Astrocyte of the cerebellum (primary cell): ENCODE results near the gene ADGRB3.
A peak's percentile ranks its signal among the peaks of the same experiment; 100 is the strongest.

ENCODE experiments used
- DNase-seq: peaks from one replicate; pipeline ENCODE4 v3.0.0-alpha.2; 2011; ENCODE audit warnings: low read depth
- H3K4me3 ChIP-seq: 2 replicates; pipeline ENCODE4 v1.5.1; 2011; ENCODE audit warnings: mild to moderate bottlenecking, low read depth, low read length, moderate library complexity
- CTCF ChIP-seq: IDR thresholded peaks from 2 replicates; pipeline ENCODE4 v1.5.1; 2012; ENCODE audit warnings: low read length, low read depth, moderate library complexity, mild to moderate bottlenecking; ENCODE audit errors: missing control alignments
- in situ Hi-C: cut with HindIII; loops from 2 replicates; pipeline ENCODE4 v1.10.0; 2017; ENCODE audit warnings: low sequenced_read_pairs

The ADGRB3 gene

GRCh38 chr6:68632734-68633133 is 2.3 kb upstream of the ADGRB3 start:
- DNase-seq = no peak
- in situ Hi-C loops = no loop called here
- H3K4me3 ChIP-seq = no peak overlapping the region
- no peak for TF ChIP-seq CTCF

GRCh38 chr6:68633281-68633971 is 1.7 kb upstream of the ADGRB3 start:
- H3K4me3 ChIP-seq = peak overlapping the region; percentile 68
- no peak for DNase-seq
- TF ChIP-seq CTCF = no peak
- in situ Hi-C loops = no loop called here

GRCh38 chr6:68633972-68634725 is 933 bp upstream of the ADGRB3 start:
- no peak for DNase-seq
- no peak for TF ChIP-seq CTCF

GRCh38 chr6:68635412-68635705 is 277 bp downstream of the ADGRB3 start:
- DNase-seq = no peak
- H3K4me3 ChIP-seq = peak overlapping the region; percentile 68
- TF ChIP-seq CTCF = no peak
- in situ Hi-C loops = no loop called here

More at GRCh38 chr6:68633972-68634725, 933 bp upstream of the ADGRB3 start:
- peak overlapping the region; percentile 68 for H3K4me3 ChIP-seq
- in situ Hi-C loops = no loop called here

- no peak for TF ChIP-seq CTCF
- H3K4me3 ChIP-seq = peak overlapping the region; percentile 68
- in situ Hi-C loops = no loop called here
- DNase-seq = no peak
Observed at GRCh38 chr6:68635706-68636513, 828 bp downstream of the ADGRB3 start.

GRCh38 chr6:68636666-68637065 is 1.6 kb downstream of the ADGRB3 start:
- in situ Hi-C loops = no loop called here
- peak overlapping the region; percentile 68 for H3K4me3 ChIP-seq
- no peak for DNase-seq
- TF ChIP-seq CTCF = no peak
